RWPE2 (cell line): ENCODE data around the gene ENOX1.

Experiments used
- ATAC-seq: fragments of 200-7000 bp; cut with Tn5 transposase; 3 replicates; pipeline ENCODE4 v1.9.1; 2021; ENCODE audit warnings: low read depth
- DNase-seq: peaks from one replicate; pipeline ENCODE4 v3.0.0-alpha.2; 2020; ENCODE audit warnings: low spot score
- H3K27ac ChIP-seq: fragments of 450-650 bp; 2 replicates; pipeline ENCODE4 v1.5.1; 2017; ENCODE audit warnings: mild to moderate bottlenecking; ENCODE audit not compliant: poor library complexity, severe bottlenecking
- H3K27me3 ChIP-seq: fragments of 250-450 bp; sonication (Bioruptor Pico); 2 replicates; pipeline ENCODE4 v1.5.1; 2021; ENCODE audit warnings: mild to moderate bottlenecking, moderate library complexity; ENCODE audit not compliant: insufficient read depth, poor library complexity, severe bottlenecking
- H3K36me3 ChIP-seq: fragments of 250-450 bp; sonication (Bioruptor Pico); 2 replicates; pipeline ENCODE4 v1.5.1; 2020; ENCODE audit warnings: low read depth, mild to moderate bottlenecking, moderate library complexity
- H3K4me1 ChIP-seq: fragments of 250-450 bp; sonication (Bioruptor Pico); 2 replicates; pipeline ENCODE4 v1.5.1; 2021; ENCODE audit warnings: mild to moderate bottlenecking, moderate library complexity; ENCODE audit not compliant: insufficient read depth, poor library complexity, severe bottlenecking
- H3K4me3 ChIP-seq: fragments of 250-450 bp; sonication (Bioruptor Pico); 2 replicates; pipeline ENCODE4 v1.5.1; 2021; ENCODE audit warnings: mild to moderate bottlenecking, moderate library complexity; ENCODE audit not compliant: severe bottlenecking
- H3K9me3 ChIP-seq: fragments of 250-450 bp; sonication (Bioruptor Pico); 2 replicates; pipeline ENCODE4 v1.5.1; 2021; ENCODE audit warnings: mild to moderate bottlenecking, moderate library complexity; ENCODE audit not compliant: severe bottlenecking
- TF ChIP-seq, protein P1 (sequence below): fragments of 450-650 bp; IDR thresholded peaks from one replicate; pipeline ENCODE4 v1.5.1; 2017; ENCODE audit warnings: mild to moderate bottlenecking, moderate library complexity; ENCODE audit not compliant: poor library complexity, severe bottlenecking

The ENOX1 gene

DNA sequence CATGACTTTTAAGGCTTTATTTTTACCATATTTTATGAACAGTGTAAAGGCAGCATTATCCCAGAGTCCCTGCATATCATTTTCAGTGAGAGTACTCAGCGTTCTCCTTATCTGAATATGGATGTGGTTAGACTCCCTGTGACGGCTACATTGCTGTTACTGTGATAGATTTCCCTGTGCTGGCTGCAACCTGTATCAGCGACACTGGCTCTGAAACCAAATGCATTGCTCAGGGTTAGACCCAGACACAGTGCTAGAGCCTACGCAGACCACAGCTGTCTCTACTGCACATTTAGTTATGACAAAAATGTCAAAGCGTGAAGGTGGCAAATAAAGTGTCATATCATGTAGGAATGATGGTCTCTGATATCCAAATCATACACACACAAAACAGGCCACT lies 138.0 kb downstream of the ENOX1 start:
- H3K36me3 ChIP-seq, result no peaks in the 10 kb centered on the region
- no peak overlapping the region for H3K27ac ChIP-seq
- no peaks in the 10 kb centered on the region for H3K9me3 ChIP-seq
- DNase-seq, result no peak
- no peak overlapping the region for H3K4me3 ChIP-seq
- no peak for ATAC-seq
- TF ChIP-seq, protein P1, sequence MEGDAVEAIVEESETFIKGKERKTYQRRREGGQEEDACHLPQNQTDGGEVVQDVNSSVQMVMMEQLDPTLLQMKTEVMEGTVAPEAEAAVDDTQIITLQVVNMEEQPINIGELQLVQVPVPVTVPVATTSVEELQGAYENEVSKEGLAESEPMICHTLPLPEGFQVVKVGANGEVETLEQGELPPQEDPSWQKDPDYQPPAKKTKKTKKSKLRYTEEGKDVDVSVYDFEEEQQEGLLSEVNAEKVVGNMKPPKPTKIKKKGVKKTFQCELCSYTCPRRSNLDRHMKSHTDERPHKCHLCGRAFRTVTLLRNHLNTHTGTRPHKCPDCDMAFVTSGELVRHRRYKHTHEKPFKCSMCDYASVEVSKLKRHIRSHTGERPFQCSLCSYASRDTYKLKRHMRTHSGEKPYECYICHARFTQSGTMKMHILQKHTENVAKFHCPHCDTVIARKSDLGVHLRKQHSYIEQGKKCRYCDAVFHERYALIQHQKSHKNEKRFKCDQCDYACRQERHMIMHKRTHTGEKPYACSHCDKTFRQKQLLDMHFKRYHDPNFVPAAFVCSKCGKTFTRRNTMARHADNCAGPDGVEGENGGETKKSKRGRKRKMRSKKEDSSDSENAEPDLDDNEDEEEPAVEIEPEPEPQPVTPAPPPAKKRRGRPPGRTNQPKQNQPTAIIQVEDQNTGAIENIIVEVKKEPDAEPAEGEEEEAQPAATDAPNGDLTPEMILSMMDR, result no peak
- H3K27me3 ChIP-seq, result no peaks in the 10 kb centered on the region
- no peaks in the 10 kb centered on the region for H3K4me1 ChIP-seq

DNA sequence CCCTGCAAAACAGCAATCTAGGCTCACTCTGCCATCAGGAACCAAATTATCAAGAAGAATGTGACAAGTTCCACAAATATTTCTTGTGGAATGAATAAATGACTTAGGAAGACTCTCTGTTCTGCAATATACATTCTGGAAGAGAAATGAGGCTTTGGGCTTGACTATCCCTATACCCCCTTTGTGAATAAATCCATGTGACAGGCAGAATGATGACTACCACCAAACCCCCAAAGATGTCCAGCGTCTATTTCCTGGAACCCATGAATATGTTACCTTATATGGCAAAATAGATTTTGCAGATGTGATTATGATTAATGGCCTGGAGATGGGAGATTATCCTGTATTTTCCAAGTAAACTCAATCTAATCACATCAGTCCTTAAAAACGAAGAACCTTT lies 139.3 kb downstream of the ENOX1 start:
- no peak overlapping the region for H3K4me3 ChIP-seq
- ATAC-seq, result no peak
- H3K4me1 ChIP-seq, result no peaks in the 10 kb centered on the region
- TF ChIP-seq, protein P1, result no peak
- H3K36me3 ChIP-seq, result no peaks in the 10 kb centered on the region
- no peak for DNase-seq
- no peaks in the 10 kb centered on the region for H3K27me3 ChIP-seq
- no peak overlapping the region for H3K27ac ChIP-seq
- no peaks in the 10 kb centered on the region for H3K9me3 ChIP-seq

DNA sequence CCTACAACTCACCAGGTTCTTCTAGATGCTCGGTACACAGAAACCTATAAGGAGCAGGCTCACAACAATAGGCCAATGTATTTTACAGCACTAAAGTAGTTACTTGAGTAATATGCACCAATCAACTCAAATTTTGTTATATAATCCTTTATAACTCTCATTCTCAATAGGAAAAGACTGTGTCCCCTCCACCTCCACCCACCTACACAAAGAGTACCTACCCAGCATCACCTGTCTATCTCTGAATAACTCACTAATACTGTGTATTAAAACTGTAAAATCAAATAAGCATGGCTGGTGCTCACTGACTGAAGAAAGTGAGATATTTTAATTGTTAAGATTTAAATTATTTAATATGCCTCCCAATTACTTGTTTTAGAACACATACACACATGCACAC lies 146.3 kb downstream of the ENOX1 start:
- DNase-seq (no peak), ATAC-seq (no peak)
- TF ChIP-seq, protein P1, result no peak
- Histone ChIP-seq H3K27ac (no peak overlapping the region), H3K36me3 (no peaks in the 10 kb centered on the region), H3K9me3 (no peaks in the 10 kb centered on the region), H3K4me1 (no peaks in the 10 kb centered on the region), H3K4me3 (no peak overlapping the region), H3K27me3 (no peaks in the 10 kb centered on the region)

DNA sequence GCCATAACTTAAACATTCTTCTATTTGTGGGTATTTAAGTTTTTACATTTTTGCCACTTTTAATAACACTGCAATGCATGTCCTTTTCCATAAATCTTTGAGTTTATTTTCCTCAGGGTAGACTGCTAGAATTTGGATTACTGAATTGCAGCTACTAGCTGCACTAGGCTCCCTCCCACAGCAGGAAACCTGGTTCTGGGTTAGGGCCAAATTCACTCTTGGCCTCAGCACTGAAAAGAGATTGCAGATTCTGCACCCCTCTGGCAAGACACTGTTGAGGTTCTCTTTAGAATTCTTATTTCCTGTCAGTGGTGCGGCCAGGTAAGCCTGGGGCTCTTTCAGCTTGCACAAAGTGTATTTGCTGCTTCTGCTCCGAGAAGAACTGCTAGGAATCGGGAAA lies 155.7 kb downstream of the ENOX1 start:
- Histone ChIP-seq H3K4me1 (no peaks in the 10 kb centered on the region), H3K36me3 (no peaks in the 10 kb centered on the region), H3K9me3 (no peaks in the 10 kb centered on the region), H3K4me3 (no peak overlapping the region), H3K27ac (no peak overlapping the region), H3K27me3 (no peaks in the 10 kb centered on the region)
- DNase-seq, result no peak
- TF ChIP-seq, protein P1, result no peak
- ATAC-seq, result no peak

DNA sequence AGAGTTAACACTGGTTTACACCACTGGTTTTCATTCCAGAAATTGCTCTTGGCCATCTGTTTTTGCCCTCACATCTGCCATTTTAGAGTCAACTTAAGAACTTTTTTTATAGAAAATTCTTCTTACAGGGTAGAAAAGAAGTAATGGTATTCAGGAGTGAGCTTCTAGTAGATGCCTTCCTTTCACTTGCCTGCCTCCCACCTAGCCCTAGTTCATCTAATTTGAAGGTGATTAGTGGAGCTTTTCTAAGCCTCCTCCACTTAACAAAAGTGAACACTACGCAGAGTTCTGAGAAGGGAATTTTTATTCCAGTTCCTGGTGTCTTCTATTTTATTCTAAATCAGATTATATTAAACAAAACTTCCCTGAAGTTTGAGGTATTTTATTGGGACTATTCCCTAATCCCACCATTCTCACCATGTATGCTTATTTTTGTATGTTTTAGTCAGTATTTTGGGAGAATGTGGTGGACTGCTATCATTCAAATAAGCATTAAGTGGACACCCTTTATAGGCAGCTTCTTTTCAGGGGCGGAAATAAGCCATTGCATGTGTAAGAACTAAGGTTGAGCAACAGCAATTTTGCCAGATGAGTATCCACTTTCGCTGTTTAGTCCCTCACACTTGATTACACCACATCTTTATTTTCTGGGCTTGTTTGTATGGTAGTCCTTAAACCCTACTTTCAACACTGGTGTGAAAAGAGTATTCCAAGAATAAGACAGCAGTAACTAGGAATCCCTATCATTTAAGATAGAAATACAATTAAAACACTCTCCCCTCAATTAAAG lies 156.9 kb downstream of the ENOX1 start:
- Histone ChIP-seq H3K27ac (no peak overlapping the region), H3K36me3 (no peaks in the 10 kb centered on the region), H3K9me3 (no peaks in the 10 kb centered on the region), H3K4me3 (no peak overlapping the region), H3K4me1 (no peaks in the 10 kb centered on the region), H3K27me3 (no peaks in the 10 kb centered on the region)
- TF ChIP-seq, protein P1, result no peak
- no peak for ATAC-seq
- DNase-seq, result no peak
